Smooth muscle cell (in vitro differentiated cells): ENCODE measurements around the gene ADGRA1. TPM values are rescaled to one million over a fixed set of nuclear protein-coding genes. Genes with fewer than 3 reads are reported as not detected.

Experiments
- DNase-seq: peaks from one replicate; lab custom pipeline; 2025; ENCODE audit not compliant: unreplicated experiment; lab: John Stamatoyannopoulos, UW
- H2AFZ ChIP-seq: fragments of 200-600 bp; sonication (generic); 2 replicates; pipeline ENCODE4 v1.6.0; 2016; ENCODE audit warnings: antibody characterized with exemption, low read depth, mild to moderate bottlenecking
- H3F3A ChIP-seq: fragments of 200-600 bp; sonication (generic); 2 replicates; pipeline ENCODE4 v1.6.0; 2017; ENCODE audit warnings: antibody characterized with exemption, low read depth
- H3K27ac ChIP-seq: fragments of 200-600 bp; sonication (generic); 2 replicates; pipeline ENCODE4 v1.5.1; 2016; ENCODE audit warnings: low read depth, mild to moderate bottlenecking
- H3K27me3 ChIP-seq: fragments of 200-600 bp; sonication (generic); 2 replicates; pipeline ENCODE4 v1.6.1; 2016; ENCODE audit warnings: low read depth, mild to moderate bottlenecking
- H3K36me3 ChIP-seq: fragments of 200-600 bp; sonication (generic); 2 replicates; pipeline ENCODE4 v1.5.1; 2016; ENCODE audit warnings: low read depth
- H3K4me1 ChIP-seq: fragments of 200-600 bp; sonication (generic); 2 replicates; pipeline ENCODE4 v1.5.1; 2016; ENCODE audit warnings: low read depth
- H3K4me2 ChIP-seq: fragments of 200-600 bp; sonication (generic); 2 replicates; pipeline ENCODE4 v1.6.0; 2016; ENCODE audit warnings: mild to moderate bottlenecking
- H3K4me3 ChIP-seq: fragments of 200-600 bp; sonication (generic); 2 replicates; pipeline ENCODE4 v1.5.1; 2016; ENCODE audit warnings: mild to moderate bottlenecking
- H3K79me2 ChIP-seq: fragments of 200-600 bp; sonication (generic); 2 replicates; pipeline ENCODE4 v1.6.0; 2016; ENCODE audit warnings: low read depth, mild to moderate bottlenecking
- H3K9ac ChIP-seq: fragments of 200-600 bp; sonication (generic); 2 replicates; pipeline ENCODE4 v1.6.0; 2016; ENCODE audit warnings: low read depth
- H3K9me3 ChIP-seq: fragments of 200-600 bp; sonication (generic); replicated peaks from 2 replicates; pipeline ENCODE4 v1.5.1; 2016; ENCODE audit warnings: low read depth
- H4K20me1 ChIP-seq: fragments of 200-600 bp; sonication (generic); 2 replicates; pipeline ENCODE4 v1.6.0; 2016; ENCODE audit warnings: low read depth
- WGBS: methylation state at CpG from one replicate; pipeline ENCODE4 v1.1.7; 2016; ENCODE audit warnings: low lambda C conversion rate; 5-methylcytosine and 5-hydroxymethylcytosine counted together
- polyA plus RNA-seq: library from polyadenylated mRNA; unstranded; fragments of >200 nt; fragmentation: Nextera tagmentation; extraction: Ambion mirVana; gene quantifications from 2 replicates; pipeline ENCODE4 v1.2.1, GENCODE V29; 2016
- total RNA-seq: library from RNA; depleted of rRNA; stranded (reverse); fragments of >200 nt; gene quantifications from 2 replicates; pipeline ENCODE4 v1.2.3, GENCODE V29; 2014
- TF ChIP-seq, protein P1 (sequence below): fragments of 200-600 bp; sonication (generic); IDR thresholded peaks from 2 replicates; pipeline ENCODE4 v1.5.1; 2017; ENCODE audit warnings: borderline replicate concordance, mild to moderate bottlenecking, antibody characterized with exemption; ENCODE audit not compliant: insufficient read depth, poor library complexity, severe bottlenecking

ADGRA1 gene
- total and polyA plus RNA-seq, 2 experiments from 2014 or later: not detected

DNA sequence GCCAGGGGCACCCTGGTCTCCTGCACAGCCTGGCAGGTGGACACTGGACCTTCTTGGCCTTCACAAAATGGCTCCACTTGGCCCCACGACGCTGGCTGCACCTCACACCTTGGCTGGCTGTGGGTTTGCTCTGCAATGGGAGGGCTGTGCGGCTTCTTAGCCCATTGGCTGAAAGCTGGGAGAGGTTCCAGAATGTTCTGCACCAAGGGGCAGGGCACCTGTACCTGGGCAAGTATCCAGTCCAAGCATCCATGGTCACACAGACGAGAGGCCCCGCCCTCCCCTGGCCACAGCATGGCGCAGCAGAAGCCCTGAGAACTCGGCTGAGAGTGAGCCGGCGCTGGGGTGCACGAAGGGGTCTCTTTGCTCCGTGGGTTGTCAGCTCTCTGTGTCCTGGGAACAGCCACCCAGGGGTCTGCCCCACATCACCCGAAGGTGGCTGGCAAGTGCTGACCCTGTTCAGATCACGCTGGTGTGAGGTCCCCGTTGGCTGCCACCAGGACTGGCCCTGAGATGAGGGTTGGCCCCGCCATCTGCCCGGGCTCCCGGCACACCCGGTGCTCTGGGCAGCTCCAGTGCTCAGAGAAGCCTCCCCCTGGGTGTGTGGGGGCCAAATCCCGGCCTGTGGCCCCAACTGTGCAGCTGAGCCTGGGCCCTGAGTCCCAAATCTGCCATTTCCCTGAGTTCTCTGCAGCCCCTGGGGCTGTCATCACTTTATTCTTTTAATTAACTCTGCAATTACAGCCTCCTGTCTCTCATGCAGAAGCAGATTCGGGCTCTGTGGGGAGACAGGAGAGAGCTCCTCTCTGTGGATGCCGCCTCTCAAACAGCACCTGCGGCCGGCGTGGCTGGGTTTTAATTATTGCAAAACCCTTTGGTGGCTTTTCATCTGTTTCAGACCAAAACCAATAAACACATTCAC lies 19.4 kb upstream of the ADGRA1 start:
- no peak overlapping the region for H2AFZ ChIP-seq
- H3F3A ChIP-seq: no peaks in the 10 kb centered on the region
- DNase-seq: no peak
- H3K9me3 ChIP-seq: no peaks in the 10 kb centered on the region
- H3K4me3 ChIP-seq: no peak overlapping the region
- H4K20me1 ChIP-seq: no peaks in the 10 kb centered on the region
- no peak overlapping the region for H3K4me2 ChIP-seq
- no peaks in the 10 kb centered on the region for H3K27me3 ChIP-seq
- no peaks in the 10 kb centered on the region for H3K79me2 ChIP-seq
- TF ChIP-seq, protein P1, sequence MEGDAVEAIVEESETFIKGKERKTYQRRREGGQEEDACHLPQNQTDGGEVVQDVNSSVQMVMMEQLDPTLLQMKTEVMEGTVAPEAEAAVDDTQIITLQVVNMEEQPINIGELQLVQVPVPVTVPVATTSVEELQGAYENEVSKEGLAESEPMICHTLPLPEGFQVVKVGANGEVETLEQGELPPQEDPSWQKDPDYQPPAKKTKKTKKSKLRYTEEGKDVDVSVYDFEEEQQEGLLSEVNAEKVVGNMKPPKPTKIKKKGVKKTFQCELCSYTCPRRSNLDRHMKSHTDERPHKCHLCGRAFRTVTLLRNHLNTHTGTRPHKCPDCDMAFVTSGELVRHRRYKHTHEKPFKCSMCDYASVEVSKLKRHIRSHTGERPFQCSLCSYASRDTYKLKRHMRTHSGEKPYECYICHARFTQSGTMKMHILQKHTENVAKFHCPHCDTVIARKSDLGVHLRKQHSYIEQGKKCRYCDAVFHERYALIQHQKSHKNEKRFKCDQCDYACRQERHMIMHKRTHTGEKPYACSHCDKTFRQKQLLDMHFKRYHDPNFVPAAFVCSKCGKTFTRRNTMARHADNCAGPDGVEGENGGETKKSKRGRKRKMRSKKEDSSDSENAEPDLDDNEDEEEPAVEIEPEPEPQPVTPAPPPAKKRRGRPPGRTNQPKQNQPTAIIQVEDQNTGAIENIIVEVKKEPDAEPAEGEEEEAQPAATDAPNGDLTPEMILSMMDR: no peak
- H3K27ac ChIP-seq: no peak overlapping the region
- no peaks in the 10 kb centered on the region for H3K36me3 ChIP-seq
- no peak overlapping the region for H3K9ac ChIP-seq
- no peaks in the 10 kb centered on the region for H3K4me1 ChIP-seq
- 90% methylated on average over 24 of the region's 24 CpGs for WGBS

DNA sequence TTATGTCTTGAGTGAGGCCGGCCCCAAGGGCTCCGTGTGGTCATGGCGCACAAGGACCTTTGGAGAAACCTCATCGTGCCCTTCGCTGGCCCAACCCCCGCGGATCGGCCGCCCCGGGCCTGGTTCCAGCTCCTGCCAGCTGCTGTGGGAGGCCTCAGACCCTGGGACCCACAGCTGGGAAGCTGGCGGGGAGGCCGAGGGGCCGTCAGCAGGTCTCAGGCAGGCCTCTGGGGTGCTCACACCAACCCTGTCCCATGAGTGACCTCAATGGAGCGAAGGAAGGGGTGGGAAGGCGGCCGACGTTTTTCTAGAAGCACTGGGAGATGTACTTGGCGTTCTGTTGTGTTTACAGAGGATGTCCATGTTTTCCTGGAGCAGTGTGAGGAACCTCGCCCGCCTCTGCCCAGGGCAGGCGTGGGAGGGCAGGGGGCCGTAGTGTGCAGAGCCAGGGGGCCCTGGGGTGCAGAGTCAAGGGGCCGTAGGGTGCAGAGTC lies 18.6 kb upstream of the ADGRA1 start:
- no peaks in the 10 kb centered on the region for H4K20me1 ChIP-seq
- no peak overlapping the region for H3K27ac ChIP-seq
- no peak overlapping the region for H3K4me3 ChIP-seq
- no peak overlapping the region for H3K4me2 ChIP-seq
- TF ChIP-seq, protein P1: no peak
- no peaks in the 10 kb centered on the region for H3F3A ChIP-seq
- H2AFZ ChIP-seq: no peak overlapping the region
- no peaks in the 10 kb centered on the region for H3K4me1 ChIP-seq
- 93% methylated on average over 23 of the region's 23 CpGs for WGBS
- H3K79me2 ChIP-seq: no peaks in the 10 kb centered on the region
- no peaks in the 10 kb centered on the region for H3K36me3 ChIP-seq
- no peaks in the 10 kb centered on the region for H3K27me3 ChIP-seq
- H3K9ac ChIP-seq: no peak overlapping the region
- H3K9me3 ChIP-seq: no peaks in the 10 kb centered on the region
- DNase-seq: no peak

DNA sequence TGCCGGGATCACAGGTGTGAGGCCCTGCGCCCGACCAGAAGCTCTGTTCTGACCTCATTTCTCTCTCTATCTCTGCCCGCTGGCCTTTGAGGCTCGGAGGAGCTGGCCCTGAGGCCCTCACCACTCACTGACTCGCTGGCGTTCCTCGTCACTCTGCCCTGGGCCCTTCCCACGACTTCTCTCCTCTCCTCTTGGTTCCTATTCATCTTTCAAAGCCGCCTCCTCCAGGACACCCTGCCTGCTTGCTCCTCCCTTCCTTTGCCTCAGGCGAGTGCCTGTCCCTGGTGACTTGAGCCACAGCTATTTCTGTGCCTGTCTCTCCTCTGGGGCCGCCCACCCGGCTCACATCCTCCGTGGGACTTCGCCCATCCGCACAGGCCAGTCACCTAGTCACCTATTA lies 17.3 kb upstream of the ADGRA1 start:
- no peaks in the 10 kb centered on the region for H3K79me2 ChIP-seq
- 71% methylated on average over 16 of the region's 16 CpGs for WGBS
- H3K4me1 ChIP-seq: no peaks in the 10 kb centered on the region
- no peaks in the 10 kb centered on the region for H3K27me3 ChIP-seq
- no peak overlapping the region for H3K4me2 ChIP-seq
- TF ChIP-seq, protein P1: no peak
- no peaks in the 10 kb centered on the region for H3F3A ChIP-seq
- no peak overlapping the region for H2AFZ ChIP-seq
- H4K20me1 ChIP-seq: no peaks in the 10 kb centered on the region
- no peaks in the 10 kb centered on the region for H3K9me3 ChIP-seq
- no peak overlapping the region for H3K9ac ChIP-seq
- H3K4me3 ChIP-seq: no peak overlapping the region
- H3K27ac ChIP-seq: no peak overlapping the region
- no peaks in the 10 kb centered on the region for H3K36me3 ChIP-seq
- no peak for DNase-seq
